Osteocyte (in vitro differentiated cells): ENCODE results near the gene ARHGAP19. TPM values are rescaled to one million over a fixed set of nuclear protein-coding genes. Genes with fewer than 3 reads are reported as not detected.

Experiments used
- DNase-seq: peaks from one replicate; pipeline ENCODE4 v3.0.0; 2021; ENCODE audit warnings: mixed read lengths; ENCODE audit not compliant: unreplicated experiment; ENCODE audit errors: extremely low spot score
- H3K27ac Mint-ChIP-seq: one replicate; pipeline ENCODE4 v1.8.0; 2021; ENCODE audit warnings: mild to moderate bottlenecking, mixed read lengths; ENCODE audit not compliant: unreplicated experiment
- H3K27me3 Mint-ChIP-seq: one replicate; pipeline ENCODE4 v1.8.0; 2021; ENCODE audit warnings: mixed read lengths; ENCODE audit not compliant: unreplicated experiment
- H3K36me3 Mint-ChIP-seq: one replicate; pipeline ENCODE4 v1.8.0; 2021; ENCODE audit warnings: mixed read lengths; ENCODE audit not compliant: unreplicated experiment
- H3K4me1 Mint-ChIP-seq: one replicate; pipeline ENCODE4 v1.8.0; 2021; ENCODE audit warnings: mixed read lengths; ENCODE audit not compliant: unreplicated experiment
- H3K4me3 Mint-ChIP-seq: one replicate; pipeline ENCODE4 v1.8.0; 2021; ENCODE audit warnings: mild to moderate bottlenecking, moderate library complexity, mixed read lengths; ENCODE audit not compliant: unreplicated experiment
- H3K9me3 Mint-ChIP-seq: one replicate; pipeline ENCODE4 v1.8.0; 2021; ENCODE audit warnings: mixed read lengths; ENCODE audit not compliant: unreplicated experiment
- total RNA-seq: library from RNA; stranded (reverse); gene quantifications from 2 replicates; pipeline ENCODE4 v1.2.1, GENCODE V29; 2021
- TF ChIP-seq, protein P1 (sequence below): fragments of 200-600 bp; sonication (generic); IDR thresholded peaks from 2 replicates; pipeline ENCODE4 v1.5.0; 2021; ENCODE audit warnings: antibody characterized with exemption, mild to moderate bottlenecking, moderate library complexity

Gene ARHGAP19
- total RNA-seq, 1 donor from 2014 or later: 5.5 TPM

- H3K9me3 Mint-ChIP-seq: no peaks in the 10 kb centered on the region
- DNase-seq: no peak
- peak overlapping the region; percentile 67 for H3K4me3 Mint-ChIP-seq
- H3K4me1 Mint-ChIP-seq: peaks cover 21% of the 10 kb centered on the region
- H3K27ac Mint-ChIP-seq: peak overlapping the region; percentile 2
- TF ChIP-seq, protein P1, sequence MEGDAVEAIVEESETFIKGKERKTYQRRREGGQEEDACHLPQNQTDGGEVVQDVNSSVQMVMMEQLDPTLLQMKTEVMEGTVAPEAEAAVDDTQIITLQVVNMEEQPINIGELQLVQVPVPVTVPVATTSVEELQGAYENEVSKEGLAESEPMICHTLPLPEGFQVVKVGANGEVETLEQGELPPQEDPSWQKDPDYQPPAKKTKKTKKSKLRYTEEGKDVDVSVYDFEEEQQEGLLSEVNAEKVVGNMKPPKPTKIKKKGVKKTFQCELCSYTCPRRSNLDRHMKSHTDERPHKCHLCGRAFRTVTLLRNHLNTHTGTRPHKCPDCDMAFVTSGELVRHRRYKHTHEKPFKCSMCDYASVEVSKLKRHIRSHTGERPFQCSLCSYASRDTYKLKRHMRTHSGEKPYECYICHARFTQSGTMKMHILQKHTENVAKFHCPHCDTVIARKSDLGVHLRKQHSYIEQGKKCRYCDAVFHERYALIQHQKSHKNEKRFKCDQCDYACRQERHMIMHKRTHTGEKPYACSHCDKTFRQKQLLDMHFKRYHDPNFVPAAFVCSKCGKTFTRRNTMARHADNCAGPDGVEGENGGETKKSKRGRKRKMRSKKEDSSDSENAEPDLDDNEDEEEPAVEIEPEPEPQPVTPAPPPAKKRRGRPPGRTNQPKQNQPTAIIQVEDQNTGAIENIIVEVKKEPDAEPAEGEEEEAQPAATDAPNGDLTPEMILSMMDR: no peak
- H3K27me3 Mint-ChIP-seq: peaks cover 11% of the 10 kb centered on the region
- peaks cover 1% of the 10 kb centered on the region for H3K36me3 Mint-ChIP-seq
Measured at GRCh38 chr10:97320480-97321031, 28.1 kb upstream of the ARHGAP19 start.

DNA sequence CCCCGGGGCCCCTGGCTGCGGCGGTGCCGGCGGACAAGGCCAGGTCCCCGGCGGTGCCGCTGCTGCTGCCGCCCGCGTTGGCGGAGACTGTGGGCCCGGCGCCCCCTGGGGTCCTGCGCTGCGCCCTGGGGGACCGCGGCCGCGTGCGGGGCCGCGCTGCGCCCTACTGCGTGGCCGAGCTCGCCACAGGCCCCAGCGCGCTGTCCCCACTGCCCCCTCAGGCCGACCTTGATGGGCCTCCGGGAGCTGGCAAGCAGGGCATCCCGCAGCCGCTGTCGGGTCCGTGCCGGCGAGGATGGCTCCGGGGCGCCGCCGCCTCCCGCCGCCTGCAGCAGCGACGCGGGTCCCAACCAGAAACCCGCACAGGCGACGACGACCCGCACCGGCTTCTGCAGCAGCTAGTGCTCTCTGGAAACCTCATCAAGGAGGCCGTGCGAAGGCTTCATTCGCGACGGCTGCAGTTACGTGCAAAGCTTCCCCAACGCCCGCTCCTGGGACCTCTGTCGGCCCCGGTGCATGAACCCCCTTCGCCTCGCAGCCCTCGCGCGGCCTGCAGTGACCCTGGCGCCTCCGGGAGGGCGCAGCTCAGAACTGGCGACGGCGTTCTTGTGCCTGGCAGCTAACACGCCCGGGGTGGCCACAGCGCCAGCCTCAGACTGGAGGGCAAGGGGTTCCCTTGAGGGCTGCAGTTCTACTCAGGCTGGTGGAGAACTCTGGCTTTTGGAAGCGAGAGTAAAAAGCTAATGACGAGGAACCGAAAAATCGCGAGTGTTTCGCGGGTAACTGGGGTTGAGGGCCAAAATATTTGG lies 27.4 kb upstream of the ARHGAP19 start:
- Mint-ChIP-seq H3K27ac (peak overlapping the region; percentile 2), H3K27me3 (peaks cover 11% of the 10 kb centered on the region), H3K36me3 (peaks cover 1% of the 10 kb centered on the region), H3K4me1 (peaks cover 21% of the 10 kb centered on the region), H3K9me3 (no peaks in the 10 kb centered on the region), H3K4me3 (peak overlapping the region; percentile 67)
- TF ChIP-seq, protein P1: no peak
- DNase-seq: no peak

GRCh38 chr10:97318772-97319651 lies 26.6 kb upstream of the ARHGAP19 start, which contains the start of gene FRAT1:
Gene FRAT1, plus strand, starts transcription at chr10:97319271. Its CDS starts 183 bp downstream, at chr10:97319454.
- Mint-ChIP-seq H3K36me3 (peaks cover 1% of the 10 kb centered on the region), H3K9me3 (no peaks in the 10 kb centered on the region), H3K4me1 (peaks cover 21% of the 10 kb centered on the region), H3K27me3 (peaks cover 11% of the 10 kb centered on the region), H3K27ac (peak within 1 kb of the TSS; percentile 100), H3K4me3 (peak within 1 kb of the TSS; percentile 91)
- peak; percentile 94 for DNase-seq
- TF ChIP-seq, protein P1: no peak

DNA sequence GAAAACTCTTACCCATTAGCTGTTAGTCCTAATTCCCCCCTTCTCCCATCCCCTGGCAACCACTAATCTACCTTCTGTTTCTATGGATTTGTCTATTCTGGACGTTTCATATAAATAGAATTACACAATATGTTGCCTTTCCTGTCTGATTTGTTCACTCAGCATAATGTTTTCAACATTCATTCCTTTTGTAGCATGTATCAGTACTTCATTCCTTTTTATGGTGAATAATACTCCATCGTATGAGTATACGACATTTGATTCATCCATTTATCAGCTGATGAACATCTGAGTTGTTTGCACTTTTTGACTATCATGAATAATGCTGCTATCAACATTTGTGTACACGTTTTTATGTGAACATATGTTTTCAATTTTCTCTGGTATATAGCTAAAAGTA lies 22.2 kb upstream of the ARHGAP19 start:
- no peak for DNase-seq
- TF ChIP-seq, protein P1: no peak
- H3K36me3 Mint-ChIP-seq: no peaks in the 10 kb centered on the region
- H3K27me3 Mint-ChIP-seq: peaks cover 6% of the 10 kb centered on the region
- no peak overlapping the region for H3K4me3 Mint-ChIP-seq
- peaks cover 4% of the 10 kb centered on the region for H3K4me1 Mint-ChIP-seq
- H3K9me3 Mint-ChIP-seq: no peaks in the 10 kb centered on the region
- no peak overlapping the region for H3K27ac Mint-ChIP-seq
